ENCODE measurements around the gene SIRPD.

DNA sequence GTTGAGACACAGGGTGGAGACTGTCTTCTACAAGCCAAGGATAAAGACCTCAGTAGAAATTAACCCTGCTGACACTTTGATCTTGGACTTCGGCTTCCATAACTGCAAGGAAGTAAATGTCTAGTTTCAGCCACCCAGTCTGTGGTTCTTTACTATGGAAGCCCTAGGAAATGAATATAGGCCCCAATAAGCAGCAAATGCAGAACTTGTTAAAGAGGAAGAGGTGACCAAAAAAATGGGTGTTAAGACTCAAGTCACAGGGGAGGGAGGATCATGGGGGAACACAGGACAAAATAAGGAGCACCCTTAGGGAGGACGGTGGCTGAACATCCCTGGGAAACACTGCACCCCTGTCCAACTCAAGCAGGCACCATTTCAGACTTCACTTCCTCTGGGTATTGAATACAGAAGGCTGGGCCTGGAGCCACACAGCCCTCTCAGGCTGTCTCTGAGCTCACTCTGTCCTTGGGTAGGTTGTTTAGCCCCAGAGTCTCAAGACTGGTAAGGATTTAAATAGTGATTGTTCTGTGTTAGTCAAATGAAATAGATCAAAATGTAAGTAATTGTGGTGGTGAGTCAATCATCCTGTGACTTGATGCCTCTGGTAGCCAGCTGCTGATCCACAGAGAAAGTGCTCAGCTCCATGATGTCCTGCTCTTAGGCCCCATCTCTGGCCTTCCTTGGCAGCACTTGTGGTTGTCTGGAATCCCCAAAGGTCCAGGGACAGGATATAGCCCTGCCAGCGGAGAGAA is 30.5 kb upstream of the SIRPD start:
- TF ChIP-seq EZH2 (IDR thresholded peaks at IDR 0.05; ENCODE audit: borderline replicate concordance, low read length): no peak
- TF ChIP-seq, protein P1, sequence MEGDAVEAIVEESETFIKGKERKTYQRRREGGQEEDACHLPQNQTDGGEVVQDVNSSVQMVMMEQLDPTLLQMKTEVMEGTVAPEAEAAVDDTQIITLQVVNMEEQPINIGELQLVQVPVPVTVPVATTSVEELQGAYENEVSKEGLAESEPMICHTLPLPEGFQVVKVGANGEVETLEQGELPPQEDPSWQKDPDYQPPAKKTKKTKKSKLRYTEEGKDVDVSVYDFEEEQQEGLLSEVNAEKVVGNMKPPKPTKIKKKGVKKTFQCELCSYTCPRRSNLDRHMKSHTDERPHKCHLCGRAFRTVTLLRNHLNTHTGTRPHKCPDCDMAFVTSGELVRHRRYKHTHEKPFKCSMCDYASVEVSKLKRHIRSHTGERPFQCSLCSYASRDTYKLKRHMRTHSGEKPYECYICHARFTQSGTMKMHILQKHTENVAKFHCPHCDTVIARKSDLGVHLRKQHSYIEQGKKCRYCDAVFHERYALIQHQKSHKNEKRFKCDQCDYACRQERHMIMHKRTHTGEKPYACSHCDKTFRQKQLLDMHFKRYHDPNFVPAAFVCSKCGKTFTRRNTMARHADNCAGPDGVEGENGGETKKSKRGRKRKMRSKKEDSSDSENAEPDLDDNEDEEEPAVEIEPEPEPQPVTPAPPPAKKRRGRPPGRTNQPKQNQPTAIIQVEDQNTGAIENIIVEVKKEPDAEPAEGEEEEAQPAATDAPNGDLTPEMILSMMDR (IDR thresholded peaks at IDR 0.05; ENCODE audit: low read length): no peak
